ENCODE results near the gene TRPT1. TPM values are rescaled to one million over a fixed set of nuclear protein-coding genes. Genes with fewer than 3 reads are reported as not detected.
A peak's percentile ranks its signal among the peaks of the same experiment; 100 is the strongest.

TRPT1 gene
- total RNA-seq, 1 experiment from 2014 or later = 58.8 TPM

DNA sequence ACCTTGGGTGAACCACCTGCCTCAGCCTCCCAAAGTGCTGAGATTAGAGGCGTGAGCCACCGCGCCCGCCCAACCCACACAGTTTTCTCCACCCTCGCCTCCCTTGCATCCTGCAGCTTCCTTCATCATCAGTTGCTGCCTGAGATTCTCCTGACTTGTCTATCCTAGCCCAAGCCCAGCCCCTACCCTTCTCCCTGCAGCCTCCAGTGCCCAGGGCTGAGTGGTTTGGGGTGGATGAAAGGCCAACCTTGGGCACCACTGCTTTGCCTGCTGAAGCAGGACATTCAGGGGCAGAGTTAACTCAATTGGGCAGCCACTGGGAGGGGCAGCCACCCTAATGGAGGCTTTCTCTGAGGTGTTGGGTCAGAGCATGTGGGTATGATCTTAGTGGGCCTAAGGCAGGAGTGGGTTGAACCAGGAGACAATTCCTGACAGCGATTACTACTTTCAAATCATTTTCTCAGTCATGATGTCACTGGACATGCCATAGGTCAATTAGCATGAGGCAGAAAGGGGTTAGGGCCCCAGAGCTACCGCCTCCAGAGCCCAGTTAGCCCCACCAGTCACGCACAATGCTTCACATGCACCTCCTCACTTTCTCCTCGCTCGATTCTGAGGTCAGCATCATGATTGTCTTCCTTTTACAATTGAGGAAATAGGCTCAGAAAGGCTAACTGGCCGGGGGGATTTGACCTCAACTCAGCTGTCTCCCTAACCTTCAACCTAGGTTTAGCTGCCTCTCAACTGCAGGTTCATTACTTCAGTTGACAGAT lies 13.9 kb upstream of the TRPT1 start:
- Mint-ChIP-seq H3K9me3 (no peaks in the 10 kb centered on the region), H3K27me3 (ENCODE audit: low read depth) (no peaks in the 10 kb centered on the region), H3K27ac (peak overlapping the region; percentile 100), H3K36me3 (peaks cover 15% of the 10 kb centered on the region), H3K4me3 (peak overlapping the region; percentile 88), H3K4me1 (peaks cover 35% of the 10 kb centered on the region)
- no peak for DNase-seq (ENCODE audit: low spot score)
- ChIA-PET POLR2A (no interaction called here), CTCF (interaction anchor here (1.0 kb wide), 1 partner anchor 36 kb away, joined by 3 read pairs; no protein-coding TSS in a partner anchor)
- TF ChIP-seq ZNF317 (CRISPR knock-in tag; IDR thresholded peaks at IDR 0.05; ENCODE audit: borderline replicate concordance, low read depth) (no peak), FOXJ3 (CRISPR knock-in tag; IDR thresholded peaks at IDR 0.05; ENCODE audit: borderline replicate concordance) (no peak), SMAD4 (CRISPR knock-in tag; IDR thresholded peaks at IDR 0.05) (no peak), ZNF138 (CRISPR knock-in tag; conservative IDR thresholded peaks at IDR 0.05) (no peak), CREM (CRISPR knock-in tag; IDR thresholded peaks at IDR 0.05) (no peak), ELF4 (CRISPR knock-in tag; IDR thresholded peaks at IDR 0.05; ENCODE audit: low read depth) (no peak), FOXP1 (CRISPR knock-in tag; IDR thresholded peaks at IDR 0.05; ENCODE audit: borderline replicate concordance) (no peak), RORB (CRISPR knock-in tag; IDR thresholded peaks at IDR 0.05) (no peak), SP1 (CRISPR knock-in tag; conservative IDR thresholded peaks at IDR 0.05) (no peak), KAT7 (CRISPR knock-in tag; IDR thresholded peaks at IDR 0.05; ENCODE audit: borderline replicate concordance) (no peak), ETV6 (CRISPR knock-in tag; IDR thresholded peaks at IDR 0.05) (no peak)
- TF ChIP-seq, protein P1, sequence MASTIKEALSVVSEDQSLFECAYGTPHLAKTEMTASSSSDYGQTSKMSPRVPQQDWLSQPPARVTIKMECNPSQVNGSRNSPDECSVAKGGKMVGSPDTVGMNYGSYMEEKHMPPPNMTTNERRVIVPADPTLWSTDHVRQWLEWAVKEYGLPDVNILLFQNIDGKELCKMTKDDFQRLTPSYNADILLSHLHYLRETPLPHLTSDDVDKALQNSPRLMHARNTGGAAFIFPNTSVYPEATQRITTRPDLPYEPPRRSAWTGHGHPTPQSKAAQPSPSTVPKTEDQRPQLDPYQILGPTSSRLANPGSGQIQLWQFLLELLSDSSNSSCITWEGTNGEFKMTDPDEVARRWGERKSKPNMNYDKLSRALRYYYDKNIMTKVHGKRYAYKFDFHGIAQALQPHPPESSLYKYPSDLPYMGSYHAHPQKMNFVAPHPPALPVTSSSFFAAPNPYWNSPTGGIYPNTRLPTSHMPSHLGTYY (CRISPR knock-in tag; IDR thresholded peaks at IDR 0.05) = no peak
- TF ChIP-seq, protein P2, sequence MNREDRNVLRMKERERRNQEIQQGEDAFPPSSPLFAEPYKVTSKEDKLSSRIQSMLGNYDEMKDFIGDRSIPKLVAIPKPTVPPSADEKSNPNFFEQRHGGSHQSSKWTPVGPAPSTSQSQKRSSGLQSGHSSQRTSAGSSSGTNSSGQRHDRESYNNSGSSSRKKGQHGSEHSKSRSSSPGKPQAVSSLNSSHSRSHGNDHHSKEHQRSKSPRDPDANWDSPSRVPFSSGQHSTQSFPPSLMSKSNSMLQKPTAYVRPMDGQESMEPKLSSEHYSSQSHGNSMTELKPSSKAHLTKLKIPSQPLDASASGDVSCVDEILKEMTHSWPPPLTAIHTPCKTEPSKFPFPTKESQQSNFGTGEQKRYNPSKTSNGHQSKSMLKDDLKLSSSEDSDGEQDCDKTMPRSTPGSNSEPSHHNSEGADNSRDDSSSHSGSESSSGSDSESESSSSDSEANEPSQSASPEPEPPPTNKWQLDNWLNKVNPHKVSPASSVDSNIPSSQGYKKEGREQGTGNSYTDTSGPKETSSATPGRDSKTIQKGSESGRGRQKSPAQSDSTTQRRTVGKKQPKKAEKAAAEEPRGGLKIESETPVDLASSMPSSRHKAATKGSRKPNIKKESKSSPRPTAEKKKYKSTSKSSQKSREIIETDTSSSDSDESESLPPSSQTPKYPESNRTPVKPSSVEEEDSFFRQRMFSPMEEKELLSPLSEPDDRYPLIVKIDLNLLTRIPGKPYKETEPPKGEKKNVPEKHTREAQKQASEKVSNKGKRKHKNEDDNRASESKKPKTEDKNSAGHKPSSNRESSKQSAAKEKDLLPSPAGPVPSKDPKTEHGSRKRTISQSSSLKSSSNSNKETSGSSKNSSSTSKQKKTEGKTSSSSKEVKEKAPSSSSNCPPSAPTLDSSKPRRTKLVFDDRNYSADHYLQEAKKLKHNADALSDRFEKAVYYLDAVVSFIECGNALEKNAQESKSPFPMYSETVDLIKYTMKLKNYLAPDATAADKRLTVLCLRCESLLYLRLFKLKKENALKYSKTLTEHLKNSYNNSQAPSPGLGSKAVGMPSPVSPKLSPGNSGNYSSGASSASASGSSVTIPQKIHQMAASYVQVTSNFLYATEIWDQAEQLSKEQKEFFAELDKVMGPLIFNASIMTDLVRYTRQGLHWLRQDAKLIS (CRISPR knock-in tag; IDR thresholded peaks at IDR 0.05; ENCODE audit: borderline replicate concordance) = no peak
- TF ChIP-seq, protein P3, sequence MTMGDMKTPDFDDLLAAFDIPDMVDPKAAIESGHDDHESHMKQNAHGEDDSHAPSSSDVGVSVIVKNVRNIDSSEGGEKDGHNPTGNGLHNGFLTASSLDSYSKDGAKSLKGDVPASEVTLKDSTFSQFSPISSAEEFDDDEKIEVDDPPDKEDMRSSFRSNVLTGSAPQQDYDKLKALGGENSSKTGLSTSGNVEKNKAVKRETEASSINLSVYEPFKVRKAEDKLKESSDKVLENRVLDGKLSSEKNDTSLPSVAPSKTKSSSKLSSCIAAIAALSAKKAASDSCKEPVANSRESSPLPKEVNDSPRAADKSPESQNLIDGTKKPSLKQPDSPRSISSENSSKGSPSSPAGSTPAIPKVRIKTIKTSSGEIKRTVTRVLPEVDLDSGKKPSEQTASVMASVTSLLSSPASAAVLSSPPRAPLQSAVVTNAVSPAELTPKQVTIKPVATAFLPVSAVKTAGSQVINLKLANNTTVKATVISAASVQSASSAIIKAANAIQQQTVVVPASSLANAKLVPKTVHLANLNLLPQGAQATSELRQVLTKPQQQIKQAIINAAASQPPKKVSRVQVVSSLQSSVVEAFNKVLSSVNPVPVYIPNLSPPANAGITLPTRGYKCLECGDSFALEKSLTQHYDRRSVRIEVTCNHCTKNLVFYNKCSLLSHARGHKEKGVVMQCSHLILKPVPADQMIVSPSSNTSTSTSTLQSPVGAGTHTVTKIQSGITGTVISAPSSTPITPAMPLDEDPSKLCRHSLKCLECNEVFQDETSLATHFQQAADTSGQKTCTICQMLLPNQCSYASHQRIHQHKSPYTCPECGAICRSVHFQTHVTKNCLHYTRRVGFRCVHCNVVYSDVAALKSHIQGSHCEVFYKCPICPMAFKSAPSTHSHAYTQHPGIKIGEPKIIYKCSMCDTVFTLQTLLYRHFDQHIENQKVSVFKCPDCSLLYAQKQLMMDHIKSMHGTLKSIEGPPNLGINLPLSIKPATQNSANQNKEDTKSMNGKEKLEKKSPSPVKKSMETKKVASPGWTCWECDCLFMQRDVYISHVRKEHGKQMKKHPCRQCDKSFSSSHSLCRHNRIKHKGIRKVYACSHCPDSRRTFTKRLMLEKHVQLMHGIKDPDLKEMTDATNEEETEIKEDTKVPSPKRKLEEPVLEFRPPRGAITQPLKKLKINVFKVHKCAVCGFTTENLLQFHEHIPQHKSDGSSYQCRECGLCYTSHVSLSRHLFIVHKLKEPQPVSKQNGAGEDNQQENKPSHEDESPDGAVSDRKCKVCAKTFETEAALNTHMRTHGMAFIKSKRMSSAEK (CRISPR knock-in tag; IDR thresholded peaks at IDR 0.05; ENCODE audit: borderline replicate concordance) = no peak
- TF ChIP-seq, protein P4, sequence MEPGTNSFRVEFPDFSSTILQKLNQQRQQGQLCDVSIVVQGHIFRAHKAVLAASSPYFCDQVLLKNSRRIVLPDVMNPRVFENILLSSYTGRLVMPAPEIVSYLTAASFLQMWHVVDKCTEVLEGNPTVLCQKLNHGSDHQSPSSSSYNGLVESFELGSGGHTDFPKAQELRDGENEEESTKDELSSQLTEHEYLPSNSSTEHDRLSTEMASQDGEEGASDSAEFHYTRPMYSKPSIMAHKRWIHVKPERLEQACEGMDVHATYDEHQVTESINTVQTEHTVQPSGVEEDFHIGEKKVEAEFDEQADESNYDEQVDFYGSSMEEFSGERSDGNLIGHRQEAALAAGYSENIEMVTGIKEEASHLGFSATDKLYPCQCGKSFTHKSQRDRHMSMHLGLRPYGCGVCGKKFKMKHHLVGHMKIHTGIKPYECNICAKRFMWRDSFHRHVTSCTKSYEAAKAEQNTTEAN (CRISPR knock-in tag; IDR thresholded peaks at IDR 0.05) = no peak
- TF ChIP-seq, protein P5, sequence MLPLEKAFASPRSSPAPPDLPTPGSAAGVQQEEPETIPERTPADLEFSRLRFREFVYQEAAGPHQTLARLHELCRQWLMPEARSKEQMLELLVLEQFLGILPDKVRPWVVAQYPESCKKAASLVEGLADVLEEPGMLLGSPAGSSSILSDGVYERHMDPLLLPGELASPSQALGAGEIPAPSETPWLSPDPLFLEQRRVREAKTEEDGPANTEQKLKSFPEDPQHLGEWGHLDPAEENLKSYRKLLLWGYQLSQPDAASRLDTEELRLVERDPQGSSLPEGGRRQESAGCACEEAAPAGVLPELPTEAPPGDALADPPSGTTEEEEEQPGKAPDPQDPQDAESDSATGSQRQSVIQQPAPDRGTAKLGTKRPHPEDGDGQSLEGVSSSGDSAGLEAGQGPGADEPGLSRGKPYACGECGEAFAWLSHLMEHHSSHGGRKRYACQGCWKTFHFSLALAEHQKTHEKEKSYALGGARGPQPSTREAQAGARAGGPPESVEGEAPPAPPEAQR (CRISPR knock-in tag; IDR thresholded peaks at IDR 0.05) = no peak
- TF ChIP-seq, protein P6, sequence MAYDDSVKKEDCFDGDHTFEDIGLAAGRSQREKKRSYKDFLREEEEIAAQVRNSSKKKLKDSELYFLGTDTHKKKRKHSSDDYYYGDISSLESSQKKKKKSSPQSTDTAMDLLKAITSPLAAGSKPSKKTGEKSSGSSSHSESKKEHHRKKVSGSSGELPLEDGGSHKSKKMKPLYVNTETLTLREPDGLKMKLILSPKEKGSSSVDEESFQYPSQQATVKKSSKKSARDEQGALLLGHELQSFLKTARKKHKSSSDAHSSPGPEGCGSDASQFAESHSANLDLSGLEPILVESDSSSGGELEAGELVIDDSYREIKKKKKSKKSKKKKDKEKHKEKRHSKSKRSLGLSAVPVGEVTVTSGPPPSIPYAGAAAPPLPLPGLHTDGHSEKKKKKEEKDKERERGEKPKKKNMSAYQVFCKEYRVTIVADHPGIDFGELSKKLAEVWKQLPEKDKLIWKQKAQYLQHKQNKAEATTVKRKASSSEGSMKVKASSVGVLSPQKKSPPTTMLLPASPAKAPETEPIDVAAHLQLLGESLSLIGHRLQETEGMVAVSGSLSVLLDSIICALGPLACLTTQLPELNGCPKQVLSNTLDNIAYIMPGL (CRISPR knock-in tag; IDR thresholded peaks at IDR 0.05) = no peak
- TF ChIP-seq, protein P7, sequence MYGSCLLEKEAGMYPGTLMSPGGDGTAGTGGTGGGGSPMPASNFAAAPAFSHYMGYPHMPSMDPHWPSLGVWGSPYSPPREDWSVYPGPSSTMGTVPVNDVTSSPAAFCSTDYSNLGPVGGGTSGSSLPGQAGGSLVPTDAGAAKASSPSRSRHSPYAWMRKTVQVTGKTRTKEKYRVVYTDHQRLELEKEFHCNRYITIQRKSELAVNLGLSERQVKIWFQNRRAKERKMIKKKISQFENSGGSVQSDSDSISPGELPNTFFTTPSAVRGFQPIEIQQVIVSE (CRISPR knock-in tag; IDR thresholded peaks at IDR 0.05; ENCODE audit: borderline replicate concordance) = no peak
- TF ChIP-seq, protein P8, sequence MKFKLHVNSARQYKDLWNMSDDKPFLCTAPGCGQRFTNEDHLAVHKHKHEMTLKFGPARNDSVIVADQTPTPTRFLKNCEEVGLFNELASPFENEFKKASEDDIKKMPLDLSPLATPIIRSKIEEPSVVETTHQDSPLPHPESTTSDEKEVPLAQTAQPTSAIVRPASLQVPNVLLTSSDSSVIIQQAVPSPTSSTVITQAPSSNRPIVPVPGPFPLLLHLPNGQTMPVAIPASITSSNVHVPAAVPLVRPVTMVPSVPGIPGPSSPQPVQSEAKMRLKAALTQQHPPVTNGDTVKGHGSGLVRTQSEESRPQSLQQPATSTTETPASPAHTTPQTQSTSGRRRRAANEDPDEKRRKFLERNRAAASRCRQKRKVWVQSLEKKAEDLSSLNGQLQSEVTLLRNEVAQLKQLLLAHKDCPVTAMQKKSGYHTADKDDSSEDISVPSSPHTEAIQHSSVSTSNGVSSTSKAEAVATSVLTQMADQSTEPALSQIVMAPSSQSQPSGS (CRISPR knock-in tag; IDR thresholded peaks at IDR 0.05; ENCODE audit: borderline replicate concordance, low read depth) = no peak
- ATAC-seq = no peak
